Left lobe of liver (tissue), 2 donors: ENCODE measurements around the gene PRDM16. TPM values are rescaled to one million over a fixed set of nuclear protein-coding genes. Genes with fewer than 3 reads are reported as not detected.
A peak's percentile ranks its signal among the peaks of the same experiment; 100 is the strongest.

Source experiments
- ATAC-seq: fragments of 200-7000 bp; cut with Tn5 transposase; one replicate; pipeline ENCODE4 v1.9.1; 2020; ENCODE audit warnings: mild to moderate bottlenecking, moderate library complexity
- DNase-seq: peaks from one replicate; pipeline ENCODE4 v3.0.0-alpha.2; 2020; ENCODE audit warnings: low spot score
- total RNA-seq: library from RNA; stranded (reverse); gene quantifications from one replicate; pipeline ENCODE4 v1.2.1, GENCODE V29; 2021
- donor health status: DM: no; HTN: no; CAD: no; lungs with moderate emphysema.
- donor health status: DM: no; HTN: yes; CAD: no.

Gene PRDM16
- total RNA-seq, 1 donor from 2014 or later: 0.43 TPM

DNA sequence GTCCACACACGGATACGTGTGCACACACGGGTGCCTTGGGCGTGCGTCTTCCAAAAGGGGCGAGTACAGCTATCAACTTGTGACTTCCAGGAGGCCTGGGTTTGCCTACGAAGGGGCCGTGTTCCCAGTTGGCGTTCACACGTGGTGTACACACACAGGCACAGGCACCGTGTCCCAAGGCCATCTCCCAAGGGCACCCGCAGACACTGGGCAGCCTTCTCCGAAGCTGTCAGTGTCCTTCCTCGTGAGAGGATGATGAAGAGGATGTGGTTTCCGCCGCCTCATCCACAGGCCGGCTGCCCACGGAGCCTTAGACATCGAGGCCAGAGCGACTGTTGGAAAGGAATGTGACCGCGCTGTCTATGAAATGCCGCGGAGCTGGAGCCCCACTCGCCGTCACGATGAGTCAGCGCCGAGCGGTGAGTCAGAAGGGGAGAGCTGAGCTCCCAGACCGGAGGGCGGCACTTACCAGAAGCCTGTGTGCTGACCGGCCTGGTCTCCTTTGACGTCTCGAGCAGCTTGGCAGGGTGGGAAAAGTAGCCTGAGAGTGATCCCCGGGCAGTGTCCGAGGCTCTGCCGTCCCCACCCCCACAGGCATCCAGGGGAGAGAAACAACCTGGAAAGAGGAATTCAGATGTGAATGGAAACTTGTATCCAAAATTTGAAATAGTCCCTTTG lies 244.0 kb downstream of the PRDM16 start:
- ATAC-seq: peak; percentile 52

DNA sequence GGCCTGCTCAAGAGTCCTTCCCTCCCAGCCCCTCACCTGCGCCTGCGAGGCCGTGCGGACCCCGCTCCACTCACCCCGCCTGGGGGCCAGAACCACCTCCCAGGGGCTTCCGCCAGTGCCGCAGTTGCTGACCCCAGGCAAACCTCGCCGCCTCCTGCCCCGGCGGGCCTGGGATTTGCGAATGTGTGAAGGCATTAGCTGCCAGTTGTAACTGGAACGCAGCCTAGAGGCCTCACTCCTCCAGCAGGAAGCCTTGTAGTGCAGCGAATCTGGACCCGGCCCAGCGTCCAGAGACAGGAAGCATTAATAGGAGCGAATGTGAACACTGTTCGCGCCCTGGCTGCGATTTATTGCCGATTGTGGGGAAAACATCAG lies 244.6 kb downstream of the PRDM16 start:
- ATAC-seq (peak; percentile 21), DNase-seq (no peak)

More for the DNA sequence above, 244.0 kb downstream of the PRDM16 start:
- no peak for DNase-seq

DNA sequence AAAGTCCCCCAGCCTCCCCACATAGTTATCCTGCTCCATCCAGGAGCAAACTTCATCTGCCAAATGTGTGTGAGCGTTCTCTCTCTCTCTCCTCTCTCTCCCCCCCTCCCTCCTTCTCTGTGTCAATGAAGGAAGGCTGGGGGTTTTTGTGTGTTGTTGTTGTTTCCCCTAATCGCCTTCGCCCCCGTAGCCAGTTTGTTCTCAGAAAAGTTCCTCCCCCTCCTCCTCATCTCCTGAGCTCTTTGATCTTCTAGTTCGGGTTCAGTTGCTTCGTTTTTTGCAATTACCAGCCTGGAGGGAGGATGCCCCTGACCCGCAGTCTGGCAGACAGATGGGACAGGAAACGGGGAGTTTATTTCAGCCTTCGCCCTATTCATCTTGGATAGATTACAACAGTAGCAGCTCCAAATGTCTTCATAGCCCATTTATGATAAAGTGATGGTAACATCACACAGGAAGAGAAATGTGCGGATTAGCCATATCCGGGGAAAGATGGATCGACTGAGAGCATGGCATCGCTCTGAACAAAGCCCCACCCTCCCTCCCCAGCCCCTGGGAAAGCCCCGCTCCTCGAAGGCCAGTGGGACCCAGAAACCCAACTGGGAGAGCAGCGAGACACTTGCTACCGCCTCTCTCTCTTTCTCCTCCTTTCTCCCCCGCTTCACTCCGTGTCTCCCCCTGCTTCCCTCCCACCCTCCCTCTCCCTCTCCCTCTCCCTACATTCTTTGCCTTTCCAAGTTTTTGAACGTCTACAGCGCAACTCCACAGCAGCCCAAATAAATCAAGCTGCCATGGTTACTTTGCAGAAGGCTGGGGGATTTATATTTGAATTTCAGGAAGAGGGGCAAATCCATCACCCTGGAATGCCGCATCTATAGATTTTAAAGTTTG lies 245.7 kb downstream of the PRDM16 start:
- ATAC-seq: no peak
- DNase-seq: no peak

DNA sequence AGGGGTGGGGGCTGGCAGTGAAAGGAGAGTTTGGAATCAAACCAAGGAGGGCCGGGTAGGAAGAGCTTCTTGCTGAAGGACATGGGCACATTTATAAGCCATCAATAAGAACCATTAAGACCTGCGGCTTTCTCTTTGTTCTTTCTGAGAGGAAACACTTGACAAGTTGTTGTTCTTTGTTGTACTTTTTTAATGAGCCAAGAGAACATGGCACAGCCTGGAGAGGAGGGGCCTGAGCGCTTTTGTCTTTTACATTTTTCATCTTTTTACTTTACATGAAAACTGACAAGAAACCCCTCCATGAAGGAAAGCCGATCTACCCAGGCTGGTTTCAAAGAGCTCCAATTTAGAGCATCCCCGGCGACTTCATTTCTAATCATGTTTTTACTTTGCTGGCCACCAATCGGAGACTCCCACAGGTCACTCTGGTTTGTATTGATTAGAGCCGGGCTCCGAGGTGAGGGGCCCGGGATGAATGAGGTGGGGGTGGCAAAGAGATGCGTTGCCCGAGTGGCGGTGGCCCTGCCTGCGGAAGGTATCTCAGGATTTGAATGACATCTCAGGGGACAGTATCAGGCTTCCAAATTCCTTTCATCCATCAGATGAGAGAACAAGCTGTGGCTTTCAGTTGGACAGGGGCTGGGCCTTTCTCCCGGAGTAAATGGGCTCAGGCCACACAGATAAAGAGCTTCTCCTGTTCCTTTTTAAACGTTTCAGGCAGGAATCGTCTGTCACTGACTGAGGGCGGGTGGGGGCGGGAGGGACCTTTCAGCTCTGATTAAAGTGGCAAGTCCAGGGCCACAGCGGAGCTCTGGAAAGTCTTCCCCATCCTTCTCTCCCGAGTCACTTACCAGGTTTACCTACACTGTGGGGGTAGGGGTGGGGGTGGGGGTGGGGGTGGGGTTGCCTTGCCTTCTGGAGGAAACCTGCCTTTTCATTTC lies 246.7 kb downstream of the PRDM16 start:
- DNase-seq (no peak), ATAC-seq (no peak)

- no peak for DNase-seq
- ATAC-seq: no peak
These were observed 247.4 kb downstream of the PRDM16 start for GRCh38 chr1:3316340-3316943.

DNA sequence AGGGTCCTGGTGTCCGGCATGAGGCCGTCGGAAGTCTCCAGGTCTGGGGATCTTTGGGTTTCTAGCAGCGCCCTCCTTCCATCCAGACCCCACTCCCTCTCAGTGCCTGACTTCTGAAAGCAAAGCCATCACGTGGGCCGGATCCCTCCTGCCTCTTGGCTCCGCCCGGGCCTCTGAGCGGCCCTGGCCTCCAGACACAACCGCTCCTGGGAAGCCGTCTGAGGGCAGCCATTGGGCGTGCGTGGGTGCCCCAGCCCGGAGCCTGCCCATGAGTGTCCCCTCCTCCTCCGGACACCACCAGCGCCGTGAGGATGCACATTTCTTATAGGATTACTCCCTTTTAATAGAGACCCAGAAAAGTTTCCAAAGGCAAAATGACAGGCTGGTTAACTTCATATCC lies 248.5 kb downstream of the PRDM16 start:
- ATAC-seq (no peak), DNase-seq (no peak)

- ATAC-seq (no peak), DNase-seq (no peak)
These were observed 249.3 kb downstream of the PRDM16 start for GRCh38 chr1:3318329-3318728.

GRCh38 chr1:3319874-3320245 lies 250.9 kb downstream of the PRDM16 start:
- no peak for DNase-seq
- peak; percentile 90 for ATAC-seq

- ATAC-seq (peak; percentile 67), DNase-seq (no peak)
These were observed 251.5 kb downstream of the PRDM16 start for GRCh38 chr1:3320246-3321152.

DNA sequence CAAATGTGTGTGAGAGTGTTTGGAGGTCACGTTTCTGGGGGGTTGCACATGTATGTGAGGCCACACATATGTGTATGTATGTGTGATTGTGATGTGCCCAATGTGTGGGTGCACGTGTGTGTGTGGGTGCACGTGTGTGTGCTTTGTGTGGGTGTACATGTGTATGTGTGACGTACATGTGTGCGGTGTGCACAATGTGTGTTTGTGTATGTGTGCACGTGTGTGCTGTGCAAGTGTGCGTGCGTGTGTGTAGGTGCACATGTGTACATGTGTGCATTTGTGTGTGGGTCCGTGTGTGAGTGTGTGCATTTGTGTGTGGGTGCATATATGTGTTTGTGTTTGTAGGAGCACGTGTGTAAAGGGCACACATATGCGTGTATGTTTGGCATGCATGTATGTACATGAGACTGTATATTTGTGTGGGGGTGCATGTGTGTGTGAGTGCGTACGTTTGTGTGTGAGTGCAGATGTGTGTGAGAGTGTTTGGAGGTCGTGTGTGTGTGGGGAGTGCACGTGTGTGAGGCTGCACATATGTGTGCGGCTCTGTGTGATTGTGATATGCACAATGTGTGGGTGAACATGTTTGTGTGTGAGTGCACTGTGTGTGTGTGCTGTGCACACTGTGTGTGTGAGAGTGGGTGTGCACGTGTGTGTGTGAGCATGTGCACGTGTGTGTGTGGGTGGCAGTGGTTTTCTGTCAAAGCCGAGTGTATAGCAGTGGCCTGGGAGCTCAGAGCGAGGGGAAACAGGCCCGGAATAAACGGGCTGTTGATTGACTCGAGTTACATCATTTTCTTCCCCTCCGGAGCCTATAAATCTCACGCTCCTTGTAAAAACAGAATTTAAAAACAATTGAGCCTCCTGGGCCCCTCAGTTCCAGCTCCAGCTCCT lies 252.8 kb downstream of the PRDM16 start:
- ATAC-seq (no peak), DNase-seq (no peak)

DNA sequence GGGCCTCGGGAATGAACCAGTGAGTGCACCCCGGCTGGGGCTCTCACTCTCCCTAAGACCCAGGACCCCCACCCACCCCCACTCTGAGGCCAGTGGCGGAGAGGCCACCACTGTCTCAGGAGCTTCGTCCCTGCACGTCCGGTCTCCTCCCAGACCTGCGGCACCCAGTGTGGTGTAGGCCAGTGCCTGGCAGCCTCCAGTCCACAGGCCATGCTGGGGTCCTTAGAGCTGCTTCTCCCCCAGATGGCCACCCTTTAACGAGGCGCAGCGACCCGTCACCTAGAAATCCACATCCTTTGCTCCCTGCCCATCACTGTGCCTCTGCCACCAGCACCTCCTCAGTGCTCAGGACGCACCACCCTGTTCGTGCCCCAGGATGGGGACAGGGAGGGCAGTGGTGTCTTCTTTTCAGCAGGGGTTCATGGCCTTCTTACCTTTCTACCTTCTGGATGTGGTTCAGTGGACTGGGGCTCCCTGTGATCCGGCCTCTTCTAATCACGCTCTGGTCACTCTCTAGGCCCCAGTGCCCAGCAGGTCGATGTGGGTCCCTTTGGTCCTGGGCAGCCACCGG lies 253.5 kb downstream of the PRDM16 start:
- DNase-seq: no peak
- no peak for ATAC-seq

- DNase-seq (no peak), ATAC-seq (no peak)
These were observed 254.2 kb downstream of the PRDM16 start for GRCh38 chr1:3323021-3323795.

GRCh38 chr1:3323796-3324703 lies 255.0 kb downstream of the PRDM16 start:
- no peak for ATAC-seq
- DNase-seq: no peak

GRCh38 chr1:3324704-3325535 lies 255.9 kb downstream of the PRDM16 start:
- ATAC-seq (no peak), DNase-seq (no peak)

DNA sequence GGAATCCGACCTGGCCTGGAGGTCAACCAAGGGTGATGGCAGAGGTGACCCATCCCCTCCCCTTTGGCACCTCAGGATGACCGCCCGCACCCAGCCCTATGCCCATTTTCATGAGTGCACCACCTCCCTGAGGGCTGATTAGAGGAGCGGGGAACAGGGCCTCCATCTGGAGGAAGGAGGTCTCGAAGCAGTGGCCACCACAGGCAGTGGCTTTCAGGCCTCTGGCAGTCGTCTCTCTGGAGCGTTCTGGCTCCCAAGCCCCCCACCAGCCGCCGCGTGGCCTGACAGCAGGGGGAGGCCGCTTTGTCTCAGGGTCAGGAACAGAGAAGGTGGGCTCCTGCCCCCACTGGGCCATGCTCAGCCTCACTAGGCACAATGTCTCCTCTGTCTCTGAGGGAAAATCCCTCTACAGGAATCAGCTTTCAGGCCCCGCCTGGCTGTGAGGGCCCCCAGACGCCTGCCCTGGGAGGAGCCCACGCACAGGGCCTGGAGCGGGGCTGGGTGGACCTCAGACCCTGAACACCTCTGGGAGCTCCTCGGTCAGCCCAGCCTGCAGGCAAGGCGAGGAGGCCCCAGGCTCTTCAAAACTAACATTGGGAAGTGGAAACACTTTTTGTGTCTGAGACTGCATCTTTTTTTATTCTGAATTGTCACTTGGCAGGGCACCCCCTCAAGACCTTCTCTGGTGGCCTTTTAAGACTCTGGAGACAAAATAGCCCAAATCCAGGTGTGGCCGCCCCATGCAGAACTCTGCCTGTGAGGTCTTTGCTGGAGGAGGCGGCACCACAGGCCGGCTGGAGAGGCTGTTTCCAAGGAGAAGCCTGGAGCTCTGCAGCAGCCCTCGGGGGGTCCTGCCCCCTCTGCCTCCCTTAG lies 257.7 kb downstream of the PRDM16 start:
- no peak for ATAC-seq
- no peak for DNase-seq
